Kidney (tissue), 14 donors: ENCODE results near the gene SMOC1. TPM values are rescaled to one million over a fixed set of nuclear protein-coding genes. Genes with fewer than 3 reads are reported as not detected.

Experiments
- DNase-seq, 5 donors: peaks; one replicate each; pipeline ENCODE4 v3.0.0-alpha.2; 2013 to 2020
- FAIRE-seq: peaks from 2 replicates; lab custom pipeline; 2012; peaks lifted over from hg19 to GRCh38; lab: Jason Lieb, UNC
- H3K27ac ChIP-seq, 2 donors: one replicate each; pipeline ENCODE4 v1.7.0; 2013; ENCODE audit warnings: low read depth in 2 of 2, low read length in 2 of 2, inconsistent platforms in 1 of 2
- H3K27me3 ChIP-seq: one replicate; pipeline ENCODE4 v1.7.1; 2013; ENCODE audit warnings: low read length, inconsistent platforms; ENCODE audit not compliant: control insufficient read depth, insufficient read depth
- H3K36me3 ChIP-seq, 3 donors: one replicate each; pipeline versions ENCODE4 v1.7.0 to v1.7.1; 2013; ENCODE audit warnings: low read length in 3 of 3, control low read depth in 1 of 3, inconsistent platforms in 1 of 3; ENCODE audit not compliant: insufficient read depth in 3 of 3, control insufficient read depth in 2 of 3
- H3K4me1 ChIP-seq, 3 donors: one replicate each; pipeline versions ENCODE4 v1.7.0 to v1.7.1; 2013; ENCODE audit warnings: low read length in 3 of 3, inconsistent platforms in 1 of 3, low read depth in 1 of 3; ENCODE audit not compliant: control insufficient read depth in 2 of 3, insufficient read depth in 2 of 3
- H3K4me3 ChIP-seq, 3 donors: one replicate each; pipeline versions ENCODE4 v1.7.0 to v1.8.1; 2013; ENCODE audit warnings: low read length in 3 of 3, control low read depth in 1 of 3, inconsistent platforms in 1 of 3
- H3K9ac ChIP-seq, 3 donors: one replicate each; pipeline versions ENCODE4 v1.7.0 to v1.7.1; 2013; ENCODE audit warnings: low read length in 3 of 3, control low read depth in 1 of 3, inconsistent platforms in 1 of 3
- H3K9me3 ChIP-seq, 3 donors: one replicate each; pipeline versions ENCODE4 v1.7.0 to v1.7.1; 2013; ENCODE audit warnings: low read length in 3 of 3, control low read depth in 1 of 3, inconsistent platforms in 1 of 3; ENCODE audit not compliant: control insufficient read depth in 2 of 3, insufficient read depth in 1 of 3
- CTCF ChIP-seq: IDR thresholded peaks from 3 replicates; pipeline ENCODE4 v1.5.1; 2012; ENCODE audit warnings: mild to moderate bottlenecking, moderate library complexity, borderline replicate concordance; ENCODE audit not compliant: insufficient read depth; ENCODE audit errors: extremely low read depth
- intact Hi-C: fragments of 100-400 bp; cut with DNase I; formaldehyde crosslinking; loops from one replicate; pipeline ENCODE4 v1.11.1; 2022
- polyA plus RNA-seq: library from polyadenylated mRNA; stranded (reverse); fragments of 350-450 nt; fragmentation: Illumina TruSeq; extraction: RNeasy Lipid Tissue Mini Kit (QIAGEN cat#74804); gene quantifications from one replicate; pipeline ENCODE4 v1.2.3, GENCODE V29; 2014; ENCODE audit warnings: low read depth, low replicate concordance; ENCODE audit not compliant: insufficient read depth
- total RNA-seq: library from RNA; stranded (reverse); fragmentation: NEBNext Ultra II Directional; extraction: Animal tissue kit (Norgen Biotek cat#: 25700); gene quantifications from one replicate; pipeline ENCODE4 v1.2.1, GENCODE V29; 2021
- donor health status: control.
- donor health status: control.
- donor health status: control.
- donor health status: control.
- donor health status: control.
- donor health status: DM: yes; HTN: yes; CAD: no.
- donor health status: Normal renal cell carcinoma (clear cell type).

SMOC1 gene
- total and polyA plus RNA-seq, 2 donors from 2014 or later = 1.2 to 2.8 TPM

- no peaks in the 10 kb centered on the region for H3K27me3 ChIP-seq
- H3K9ac ChIP-seq = no peak overlapping the region
- no peaks in the 10 kb centered on the region for H3K9me3 ChIP-seq
- H3K4me1 ChIP-seq = no peaks in the 10 kb centered on the region
- no peaks in the 10 kb centered on the region for H3K36me3 ChIP-seq
- no peak for DNase-seq
- FAIRE-seq = no peak
- H3K27ac ChIP-seq = no peak overlapping the region
- intact Hi-C loops = no loop called here
- H3K4me3 ChIP-seq = no peak overlapping the region
- TF ChIP-seq CTCF = no peak
Observed at GRCh38 chr14:69973846-69974245, 94.6 kb downstream of the SMOC1 start.

GRCh38 chr14:69979882-69980281, 100.7 kb downstream of the SMOC1 start:
- Histone ChIP-seq H3K36me3 (no peaks in the 10 kb centered on the region), H3K9ac (no peak overlapping the region), H3K27me3 (no peaks in the 10 kb centered on the region), H3K4me1 (no peaks in the 10 kb centered on the region), H3K27ac (no peak overlapping the region), H3K4me3 (no peak overlapping the region), H3K9me3 (no peaks in the 10 kb centered on the region)
- DNase-seq (no peak), FAIRE-seq (no peak)
- intact Hi-C loops = no loop called here
- no peak for TF ChIP-seq CTCF

- Histone ChIP-seq H3K36me3 (no peaks in the 10 kb centered on the region), H3K27ac (no peak overlapping the region), H3K9ac (no peak overlapping the region), H3K4me1 (no peaks in the 10 kb centered on the region), H3K27me3 (no peaks in the 10 kb centered on the region), H3K9me3 (no peaks in the 10 kb centered on the region), H3K4me3 (no peak overlapping the region)
- TF ChIP-seq CTCF = no peak
- DNase-seq = no peak
- intact Hi-C loops = no loop called here
- FAIRE-seq = no peak
Observed at GRCh38 chr14:69980457-69981425, 101.5 kb downstream of the SMOC1 start.
